Measurements from ENCODE around the gene GRIK3. TPM values are rescaled to one million over a fixed set of nuclear protein-coding genes. Genes with fewer than 3 reads are reported as not detected.

GRIK3 gene
- total RNA-seq, 1 donor from 2014 or later, result 0.27 TPM

DNA sequence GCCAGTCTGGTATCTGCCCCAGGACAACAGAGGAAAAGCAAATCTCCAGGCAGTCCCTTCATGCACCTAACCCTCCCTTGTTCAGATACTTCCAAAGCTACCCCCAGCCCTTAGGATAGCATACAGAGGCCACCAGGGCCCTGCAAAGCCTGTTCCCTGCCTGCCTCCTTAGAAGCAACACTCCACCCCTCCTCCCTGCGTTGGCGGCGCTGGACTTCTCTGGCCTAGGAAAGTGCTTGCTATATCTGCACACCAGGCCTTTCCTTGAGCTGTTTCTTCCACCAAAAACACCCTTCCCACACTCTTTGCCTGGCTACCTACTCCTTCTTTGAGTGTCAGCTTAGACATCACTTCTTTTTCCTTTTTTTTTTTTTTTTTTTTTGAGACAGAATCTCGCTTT is 61.3 kb downstream of the GRIK3 start:
- Histone ChIP-seq H3K36me3 (no peaks in the 10 kb centered on the region), H3K27ac (no peak overlapping the region), H3K4me1 (no peaks in the 10 kb centered on the region), H3K9me3 (no peaks in the 10 kb centered on the region), H3K27me3 (ENCODE audit: low read depth) (peaks cover 11% of the 10 kb centered on the region), H3K4me3 (no peak overlapping the region)
- ATAC-seq, result no peak
- TF ChIP-seq, protein P1, sequence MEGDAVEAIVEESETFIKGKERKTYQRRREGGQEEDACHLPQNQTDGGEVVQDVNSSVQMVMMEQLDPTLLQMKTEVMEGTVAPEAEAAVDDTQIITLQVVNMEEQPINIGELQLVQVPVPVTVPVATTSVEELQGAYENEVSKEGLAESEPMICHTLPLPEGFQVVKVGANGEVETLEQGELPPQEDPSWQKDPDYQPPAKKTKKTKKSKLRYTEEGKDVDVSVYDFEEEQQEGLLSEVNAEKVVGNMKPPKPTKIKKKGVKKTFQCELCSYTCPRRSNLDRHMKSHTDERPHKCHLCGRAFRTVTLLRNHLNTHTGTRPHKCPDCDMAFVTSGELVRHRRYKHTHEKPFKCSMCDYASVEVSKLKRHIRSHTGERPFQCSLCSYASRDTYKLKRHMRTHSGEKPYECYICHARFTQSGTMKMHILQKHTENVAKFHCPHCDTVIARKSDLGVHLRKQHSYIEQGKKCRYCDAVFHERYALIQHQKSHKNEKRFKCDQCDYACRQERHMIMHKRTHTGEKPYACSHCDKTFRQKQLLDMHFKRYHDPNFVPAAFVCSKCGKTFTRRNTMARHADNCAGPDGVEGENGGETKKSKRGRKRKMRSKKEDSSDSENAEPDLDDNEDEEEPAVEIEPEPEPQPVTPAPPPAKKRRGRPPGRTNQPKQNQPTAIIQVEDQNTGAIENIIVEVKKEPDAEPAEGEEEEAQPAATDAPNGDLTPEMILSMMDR (IDR thresholded peaks at IDR 0.05), result no peak
- DNase-seq, result no peak
- intact Hi-C loops (cut with DNase I), result no loop called here

DNA sequence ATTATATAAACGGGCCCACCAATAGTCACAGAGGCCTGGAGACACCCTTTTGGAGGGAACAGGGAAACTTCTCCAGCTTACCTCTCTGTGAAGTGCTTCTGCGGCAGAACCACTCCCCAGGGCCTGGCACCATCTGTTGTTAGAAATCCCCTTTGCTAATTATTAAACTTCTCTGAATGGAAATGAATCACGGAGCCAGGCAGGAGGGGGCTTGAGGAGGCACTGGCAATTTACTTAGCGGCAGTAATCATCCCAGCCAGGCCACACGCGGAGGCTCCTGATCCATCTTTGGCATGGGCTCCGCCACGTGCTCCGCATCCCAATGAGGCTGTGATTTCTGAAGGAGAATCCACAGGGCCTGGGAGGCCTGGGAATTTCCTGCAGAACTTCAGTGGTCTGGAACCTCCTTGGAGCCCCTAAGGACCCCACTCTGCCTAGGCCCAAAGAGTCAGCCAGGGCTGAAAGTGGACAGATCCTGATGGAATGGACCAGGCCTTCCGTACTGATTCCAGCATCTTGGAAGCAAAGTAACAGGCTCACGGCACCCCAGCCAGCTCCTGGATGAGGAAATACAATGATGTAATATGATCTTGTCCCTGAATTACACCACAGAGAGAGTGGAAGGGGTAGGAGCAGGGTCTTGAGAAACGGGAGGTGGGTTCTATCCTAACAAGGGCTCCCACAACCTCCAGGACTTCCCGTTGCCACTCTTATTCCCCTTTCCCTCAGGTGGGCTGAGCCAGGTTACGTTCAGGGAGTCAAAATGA is 62.3 kb downstream of the GRIK3 start:
- H3K4me1 ChIP-seq, result no peaks in the 10 kb centered on the region
- no peaks in the 10 kb centered on the region for H3K9me3 ChIP-seq
- H3K27ac ChIP-seq, result no peak overlapping the region
- H3K4me3 ChIP-seq, result no peak overlapping the region
- DNase-seq, result no peak
- peaks cover 7% of the 10 kb centered on the region for H3K27me3 ChIP-seq (ENCODE audit: low read depth)
- intact Hi-C loops (cut with DNase I), result no loop called here
- TF ChIP-seq, protein P1 (IDR thresholded peaks at IDR 0.05), result no peak
- ATAC-seq, result no peak
- no peaks in the 10 kb centered on the region for H3K36me3 ChIP-seq

DNA sequence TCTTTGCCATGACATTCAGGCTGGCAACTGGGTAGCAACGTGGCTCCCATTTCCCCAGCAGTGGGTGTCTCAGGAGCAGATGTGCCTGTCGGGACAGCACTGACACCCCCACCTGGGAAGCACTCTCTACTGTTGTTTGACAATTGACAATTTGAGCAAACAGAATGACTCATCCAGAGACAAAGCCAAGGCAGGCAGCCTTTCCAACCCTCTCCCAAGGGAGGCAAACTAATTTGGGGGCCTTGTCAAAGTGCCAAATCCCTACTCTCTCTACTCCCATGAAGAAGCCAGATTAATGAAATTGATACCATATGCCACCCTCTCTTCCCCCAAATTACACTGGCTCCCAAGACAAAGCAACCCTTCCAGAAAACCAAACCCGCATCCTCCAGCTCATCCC is 65.6 kb downstream of the GRIK3 start:
- Histone ChIP-seq H3K27me3 (ENCODE audit: low read depth) (peaks cover 6% of the 10 kb centered on the region), H3K36me3 (no peaks in the 10 kb centered on the region), H3K4me1 (no peaks in the 10 kb centered on the region), H3K4me3 (no peak overlapping the region), H3K9me3 (no peaks in the 10 kb centered on the region), H3K27ac (no peak overlapping the region)
- intact Hi-C loops (cut with DNase I), result no loop called here
- TF ChIP-seq, protein P1 (IDR thresholded peaks at IDR 0.05), result no peak
- ATAC-seq (no peak), DNase-seq (no peak)

DNA sequence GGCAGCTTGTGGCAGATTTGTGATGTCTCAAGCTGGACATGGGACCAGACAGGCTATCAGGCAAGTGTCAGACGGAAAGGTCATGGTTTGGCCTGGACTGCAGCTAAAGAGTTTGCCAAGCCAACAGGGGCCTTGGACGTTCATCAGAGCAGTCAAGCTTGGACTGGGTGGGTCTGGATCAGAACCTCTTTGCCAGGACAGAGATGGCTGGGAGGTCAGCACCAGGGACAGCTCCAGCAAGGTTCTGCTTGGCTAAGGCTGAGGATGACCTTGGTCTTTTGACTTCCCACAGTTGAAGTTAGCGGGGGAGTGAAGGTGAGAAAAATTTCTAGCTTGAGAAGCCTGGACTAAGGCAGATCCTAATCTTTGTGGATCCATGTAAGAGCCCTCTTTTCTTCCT is 68.1 kb downstream of the GRIK3 start:
- intact Hi-C loops (cut with DNase I), result no loop called here
- TF ChIP-seq, protein P1 (IDR thresholded peaks at IDR 0.05), result no peak
- no peaks in the 10 kb centered on the region for H3K9me3 ChIP-seq
- no peaks in the 10 kb centered on the region for H3K36me3 ChIP-seq
- no peak overlapping the region for H3K27ac ChIP-seq
- no peak for DNase-seq
- H3K4me1 ChIP-seq, result no peaks in the 10 kb centered on the region
- no peak for ATAC-seq
- peaks cover 7% of the 10 kb centered on the region for H3K27me3 ChIP-seq (ENCODE audit: low read depth)
- no peak overlapping the region for H3K4me3 ChIP-seq

DNA sequence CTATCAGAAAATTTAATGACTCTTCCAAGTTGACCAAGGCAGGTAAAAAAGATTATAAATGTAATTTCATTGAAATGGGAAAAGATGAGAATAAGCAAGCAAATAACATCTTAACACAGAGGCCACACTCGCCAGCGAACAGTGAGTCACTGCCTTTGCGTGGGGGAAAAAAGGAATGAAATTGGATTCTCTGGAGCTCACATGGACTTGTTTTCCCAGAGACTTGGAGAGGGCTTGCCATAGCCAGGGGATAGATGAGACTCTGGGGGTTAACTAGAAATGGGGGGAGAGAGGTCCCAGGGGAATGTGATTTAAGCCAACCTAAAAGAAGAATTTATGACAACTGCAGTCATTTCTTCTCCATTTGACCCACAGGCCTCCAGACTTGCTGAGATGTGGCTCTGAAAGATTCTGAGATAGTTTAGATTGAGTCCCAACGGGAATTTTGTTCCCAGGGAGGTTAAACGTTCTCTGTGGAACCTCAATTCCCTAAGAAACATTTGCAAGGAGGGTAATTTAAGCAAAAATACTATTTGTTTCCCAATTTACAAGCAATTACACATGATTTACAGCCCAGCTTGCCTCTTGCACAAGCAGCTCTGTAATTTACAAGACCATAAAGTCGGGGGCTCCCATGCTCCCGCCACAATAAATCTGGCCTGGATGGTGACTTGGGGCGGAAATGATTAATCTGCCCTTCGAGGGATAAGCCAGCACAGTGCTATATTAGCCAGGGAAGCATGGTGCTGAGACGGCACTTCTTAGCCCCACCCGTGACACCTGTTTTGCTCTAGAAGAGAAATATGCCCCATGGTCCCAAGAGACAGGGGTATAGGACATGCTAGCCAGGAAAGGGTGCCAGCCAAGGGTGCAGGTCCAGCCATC is 68.8 kb downstream of the GRIK3 start:
- DNase-seq (no peak), ATAC-seq (no peak)
- Histone ChIP-seq H3K4me3 (no peak overlapping the region), H3K36me3 (no peaks in the 10 kb centered on the region), H3K9me3 (no peaks in the 10 kb centered on the region), H3K4me1 (no peaks in the 10 kb centered on the region), H3K27me3 (ENCODE audit: low read depth) (peaks cover 10% of the 10 kb centered on the region), H3K27ac (no peak overlapping the region)
- TF ChIP-seq, protein P1 (IDR thresholded peaks at IDR 0.05), result no peak
- intact Hi-C loops (cut with DNase I), result no loop called here

Measured in lower lobe of right lung (tissue), 2 donors.